GM19025 (cell line): ENCODE measurements around the gene ERC1.
"Not testable (repeated sequence)": the region's sequence is repeated elsewhere in the genome, so short reads cannot be mapped to it uniquely, and the experiment has no call there.

ENCODE experiments used
- ATAC-seq: cut with Tn5 transposase; IDR thresholded peaks from one replicate; pipeline ENCODE4 v1.9.1; 2021; ENCODE audit warnings: mild to moderate bottlenecking, low read depth, moderate library complexity; ENCODE audit not compliant: unreplicated experiment

Gene ERC1

DNA sequence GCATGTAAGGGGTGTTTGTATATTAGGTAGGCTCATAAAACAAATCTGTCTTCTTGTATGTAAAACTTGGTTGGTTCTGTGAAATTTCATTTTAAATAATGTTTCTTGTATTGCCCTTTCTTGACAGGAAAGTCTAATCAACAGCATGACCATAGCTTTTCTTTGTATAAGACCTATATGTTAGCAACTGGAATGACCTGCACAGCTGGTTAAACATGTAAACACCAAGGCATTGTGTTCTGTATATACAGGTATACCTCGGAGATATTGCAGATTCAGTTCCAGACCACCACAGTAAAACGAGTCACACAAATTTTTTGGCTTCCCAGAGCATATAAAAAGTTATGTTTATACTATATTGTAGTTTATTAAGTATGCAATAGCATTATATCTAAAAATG, 183.6 kb downstream of the ERC1 start:
- ATAC-seq: no peak

GRCh38 chr12:1176191-1176590, 185.2 kb downstream of the ERC1 start:
- ATAC-seq: no peak

- ATAC-seq: no peak
Observed at GRCh38 chr12:1179128-1179527, 188.1 kb downstream of the ERC1 start.

GRCh38 chr12:1182069-1182468, 191.0 kb downstream of the ERC1 start:
- no peak for ATAC-seq

DNA sequence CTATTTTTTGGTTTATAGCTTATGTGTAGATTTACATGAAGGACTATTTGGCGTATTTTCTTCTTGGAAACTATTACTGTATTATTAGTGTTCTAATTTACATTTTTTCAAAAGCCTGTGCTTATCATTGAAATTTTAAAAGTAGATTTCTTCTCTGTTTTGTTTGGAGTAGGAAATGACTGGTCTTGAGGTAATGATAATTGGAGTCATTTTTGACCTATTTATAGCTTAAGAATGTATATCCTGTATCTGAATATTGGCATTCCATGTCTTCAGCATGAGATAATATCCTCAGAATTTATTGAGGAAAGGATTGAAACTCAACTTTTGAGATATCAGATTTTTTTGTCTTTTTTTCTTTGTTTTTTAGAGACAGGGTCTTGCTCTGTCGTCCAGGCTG, 193.4 kb downstream of the ERC1 start:
- no peak for ATAC-seq

DNA sequence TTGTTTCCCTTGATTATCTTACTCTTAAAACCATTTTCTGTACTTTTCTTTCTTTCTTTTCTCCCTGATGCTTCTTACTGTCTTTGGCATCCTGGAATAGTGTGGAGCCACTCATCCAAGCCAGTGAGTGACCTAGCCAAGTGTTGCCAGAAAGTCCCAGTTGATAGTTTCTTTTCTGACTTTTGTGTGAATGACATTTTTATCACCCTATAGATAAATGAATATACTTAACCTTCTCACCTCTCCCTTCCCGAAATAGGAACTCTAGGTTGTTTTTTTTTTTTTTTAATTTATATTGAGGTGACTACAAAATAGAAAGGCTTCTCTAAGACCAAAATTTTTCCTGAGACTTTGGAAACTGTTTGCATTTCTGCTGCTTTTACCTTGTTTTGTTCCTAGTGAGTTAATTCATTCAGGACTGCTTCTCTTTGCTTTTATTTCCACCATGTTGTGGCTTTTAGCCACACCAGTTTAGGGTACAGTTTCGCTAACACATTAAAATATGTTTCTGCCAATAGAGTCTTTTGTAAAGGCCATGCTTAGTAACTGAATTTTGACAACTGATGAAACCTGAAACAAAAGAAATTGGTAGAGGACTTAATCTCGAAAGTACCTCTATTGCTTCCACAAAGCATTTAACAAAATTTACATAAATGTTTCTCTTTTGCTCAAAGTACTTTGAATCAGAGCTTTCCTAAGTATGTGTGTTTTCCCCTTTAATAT, 194.6 kb downstream of the ERC1 start:
- ATAC-seq: no peak

DNA sequence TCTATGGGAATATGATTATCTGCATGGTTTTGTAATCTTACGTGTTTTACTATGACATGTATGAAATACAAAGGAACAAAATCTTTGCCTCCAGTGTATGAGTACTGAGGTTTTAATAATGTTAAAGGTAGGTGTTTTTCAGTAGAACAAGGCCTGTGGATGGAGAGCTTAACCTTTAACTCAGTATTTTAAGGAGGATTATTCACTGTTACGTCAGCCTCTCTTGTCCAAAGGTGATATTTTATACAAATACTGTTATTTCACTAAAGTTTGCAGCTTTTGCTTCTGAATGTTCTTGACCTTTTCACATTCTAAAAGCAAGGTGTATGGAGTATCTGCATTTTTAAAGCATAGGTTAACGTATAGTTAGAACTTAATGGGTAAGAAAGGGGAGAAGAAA, 195.3 kb downstream of the ERC1 start:
- ATAC-seq: no peak

DNA sequence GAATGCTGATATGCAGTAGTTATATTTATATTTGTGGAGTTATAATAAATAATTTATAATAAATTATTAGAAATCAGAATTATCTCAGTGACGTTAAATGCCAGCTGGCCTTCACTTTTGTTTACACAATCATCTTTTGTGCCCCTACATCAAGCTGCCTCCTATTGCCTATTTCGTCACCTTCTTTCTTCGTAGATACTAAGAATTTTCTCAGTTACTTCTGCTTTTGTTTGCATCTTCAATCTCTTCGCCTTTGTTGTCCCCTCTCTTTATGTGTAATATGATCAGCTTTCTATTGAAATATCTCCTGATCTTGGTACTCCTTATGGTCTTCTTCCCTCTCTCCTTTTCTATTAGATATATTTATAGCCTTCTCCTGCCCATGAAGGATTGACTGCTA, 197.0 kb downstream of the ERC1 start:
- ATAC-seq: no peak

DNA sequence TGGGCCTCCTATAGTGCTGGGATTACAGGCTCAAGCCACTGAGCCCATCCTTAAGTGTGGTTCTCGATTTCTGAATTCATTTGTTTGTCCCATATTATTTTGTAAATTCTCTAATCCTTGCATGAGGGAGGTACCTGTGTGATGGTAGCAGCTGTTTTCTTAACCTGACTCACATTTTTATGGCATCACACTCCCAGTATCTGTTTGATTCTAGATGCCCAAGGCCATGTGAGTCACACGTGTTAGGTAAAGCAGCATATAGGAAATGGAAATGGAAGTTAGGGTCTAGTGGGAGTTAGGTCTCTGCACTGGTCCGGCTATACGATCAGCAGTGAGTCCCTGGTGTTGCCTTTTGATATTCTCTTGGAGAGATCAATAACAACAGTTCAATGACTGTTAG, 198.1 kb downstream of the ERC1 start:
- no peak for ATAC-seq

DNA sequence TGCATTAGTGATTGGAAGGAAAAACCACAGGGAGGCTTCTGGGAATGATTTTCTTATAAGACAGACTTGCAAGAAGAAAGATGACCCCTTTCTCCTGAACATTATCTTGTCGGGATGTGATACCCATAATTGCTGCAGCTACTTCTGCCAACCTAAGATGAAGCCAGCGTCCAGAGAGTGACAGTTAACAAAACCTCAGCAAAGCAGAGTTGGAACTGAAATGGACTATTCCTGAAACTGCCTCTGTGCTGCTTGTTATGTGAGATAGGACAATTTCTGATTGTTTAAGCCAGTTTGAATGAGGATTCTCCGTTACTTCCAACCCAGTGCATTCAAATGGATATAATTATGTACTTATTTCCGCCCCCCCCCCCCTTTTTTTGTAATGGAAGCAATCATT, 204.5 kb downstream of the ERC1 start:
- ATAC-seq: no peak

- no peak for ATAC-seq
Observed at GRCh38 chr12:1197264-1198018, 206.4 kb downstream of the ERC1 start.

DNA sequence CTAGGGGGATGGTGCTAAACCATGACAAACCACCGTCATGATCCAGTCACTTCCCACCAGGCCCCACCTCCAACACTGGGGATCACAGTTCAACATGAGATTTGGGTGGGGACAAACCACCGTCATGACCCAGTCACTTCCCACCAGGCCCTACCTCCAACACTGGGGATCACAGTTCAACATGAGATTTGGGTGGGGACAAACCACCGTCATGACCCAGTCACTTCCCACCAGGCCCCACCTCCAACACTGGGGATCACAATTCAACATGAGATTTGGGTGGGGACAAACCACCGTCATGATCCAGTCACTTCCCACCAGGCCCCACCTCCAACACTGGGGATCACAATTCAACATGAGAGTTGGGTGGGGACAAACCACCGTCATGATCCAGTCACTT, 207.8 kb downstream of the ERC1 start:
- not testable (repeated sequence) for ATAC-seq

DNA sequence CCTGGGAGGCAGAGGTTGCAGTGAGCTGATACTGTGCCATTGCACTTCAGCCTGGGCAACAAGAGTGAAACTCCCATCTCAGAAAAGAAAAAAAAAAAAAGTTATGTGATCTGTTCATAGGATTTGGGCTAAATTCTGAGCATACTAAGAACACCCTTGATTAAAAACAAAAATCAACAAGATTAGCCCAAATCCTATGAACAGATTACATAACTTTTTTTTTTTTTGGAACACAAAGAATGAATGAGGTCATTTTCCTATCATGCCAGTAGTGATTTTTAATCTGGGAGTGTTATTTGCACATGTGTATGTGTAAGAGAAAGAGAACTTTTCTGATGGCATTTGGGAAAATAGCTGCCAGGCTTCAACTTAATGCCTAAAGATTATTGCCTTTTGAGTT, 208.7 kb downstream of the ERC1 start:
- ATAC-seq: no peak

DNA sequence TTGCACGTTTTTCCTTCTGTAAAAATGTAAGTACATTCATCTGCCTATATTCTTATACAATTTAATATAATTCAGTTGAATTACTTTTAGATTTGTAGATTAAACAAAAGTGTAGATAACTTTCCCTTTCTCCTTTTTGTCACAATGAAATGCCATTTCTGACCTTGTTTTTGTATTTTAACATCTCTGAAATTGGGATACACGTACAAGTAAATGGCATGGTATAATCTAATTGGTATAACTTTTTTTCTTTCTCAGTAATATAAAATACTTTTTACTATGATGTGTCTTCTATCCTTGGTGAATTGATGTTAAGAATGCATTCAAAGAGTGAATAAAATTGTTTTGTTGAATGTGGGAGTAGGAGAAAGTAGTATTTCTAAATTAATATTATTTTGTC, 210.0 kb downstream of the ERC1 start:
- ATAC-seq: no peak

DNA sequence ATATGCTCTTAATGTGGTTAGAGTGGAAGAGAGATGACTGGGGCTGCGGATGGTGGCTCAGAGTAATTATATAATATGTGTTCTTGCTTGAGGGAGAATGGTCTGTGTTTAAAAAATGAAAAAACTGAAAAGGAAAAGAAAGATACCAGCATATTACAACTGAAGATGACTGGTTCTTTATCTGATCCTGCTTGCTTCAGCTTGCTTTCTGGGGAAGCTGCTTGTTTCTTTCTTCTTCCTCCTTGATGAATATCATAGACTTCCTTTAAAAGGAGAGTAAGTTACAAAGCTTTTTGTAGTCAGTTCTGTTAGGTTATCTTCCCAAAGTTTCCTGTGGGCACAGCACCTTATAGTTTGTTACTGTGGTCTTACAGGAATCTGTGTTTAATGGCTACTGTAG, 210.9 kb downstream of the ERC1 start:
- no peak for ATAC-seq

GRCh38 chr12:1203735-1204019, 212.7 kb downstream of the ERC1 start:
- no peak for ATAC-seq

GRCh38 chr12:1204581-1205121, 213.6 kb downstream of the ERC1 start:
- no peak for ATAC-seq

DNA sequence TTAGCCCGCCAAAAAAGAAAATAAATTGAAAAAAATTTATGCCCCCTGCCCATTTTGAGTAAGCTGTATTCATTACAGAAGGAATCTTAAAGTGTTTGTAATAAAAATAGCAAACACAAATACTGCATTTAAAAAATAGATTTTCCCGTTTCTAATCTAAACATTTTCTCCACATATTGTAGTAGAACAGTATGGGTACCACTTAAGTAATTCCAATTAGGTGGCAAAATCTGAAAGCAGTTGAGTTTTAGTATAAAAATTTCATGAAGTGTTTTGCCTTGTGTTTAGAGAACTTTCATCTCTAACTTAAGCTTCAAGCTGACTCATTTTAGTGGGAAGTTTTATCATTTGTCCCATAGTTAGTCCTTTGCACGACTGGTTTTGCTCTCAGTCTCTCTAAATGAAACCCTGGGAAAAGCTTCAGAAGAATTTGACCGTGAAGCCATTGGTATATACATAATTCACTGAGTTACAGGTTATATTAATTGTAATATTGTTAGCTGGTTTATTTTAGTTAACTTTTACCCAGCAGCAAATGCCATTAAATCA, 214.6 kb downstream of the ERC1 start:
- ATAC-seq: no peak

DNA sequence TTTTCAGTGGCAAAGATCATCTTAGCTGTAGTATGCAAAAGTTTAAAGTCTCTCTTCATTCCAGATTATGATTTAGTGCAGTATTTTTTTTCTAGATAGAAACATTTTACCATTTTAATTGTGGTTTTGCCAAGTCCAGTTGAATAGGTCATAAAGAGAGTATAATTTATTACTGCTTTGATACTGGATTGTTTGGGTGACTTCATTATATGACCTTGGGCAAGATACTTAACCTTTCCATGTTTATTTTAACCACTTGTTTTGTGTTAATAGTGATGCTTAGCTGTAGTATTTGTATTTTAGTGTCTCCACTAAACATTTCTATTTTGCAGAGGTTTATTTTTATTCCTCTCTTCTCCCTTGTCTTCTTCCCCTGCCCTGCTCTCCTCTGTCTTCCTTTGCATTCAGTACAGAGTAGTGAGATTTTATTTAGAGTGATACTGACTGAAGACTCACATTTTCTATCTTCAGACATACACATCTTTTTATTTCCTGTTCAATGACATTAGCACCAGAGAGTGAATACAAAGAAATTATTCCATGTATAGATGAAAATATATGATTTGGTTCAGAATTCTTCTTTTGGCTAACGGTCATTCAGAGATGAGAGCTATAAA, 215.2 kb downstream of the ERC1 start:
- ATAC-seq: no peak

GRCh38 chr12:1207276-1207675, 216.3 kb downstream of the ERC1 start:
- no peak for ATAC-seq

DNA sequence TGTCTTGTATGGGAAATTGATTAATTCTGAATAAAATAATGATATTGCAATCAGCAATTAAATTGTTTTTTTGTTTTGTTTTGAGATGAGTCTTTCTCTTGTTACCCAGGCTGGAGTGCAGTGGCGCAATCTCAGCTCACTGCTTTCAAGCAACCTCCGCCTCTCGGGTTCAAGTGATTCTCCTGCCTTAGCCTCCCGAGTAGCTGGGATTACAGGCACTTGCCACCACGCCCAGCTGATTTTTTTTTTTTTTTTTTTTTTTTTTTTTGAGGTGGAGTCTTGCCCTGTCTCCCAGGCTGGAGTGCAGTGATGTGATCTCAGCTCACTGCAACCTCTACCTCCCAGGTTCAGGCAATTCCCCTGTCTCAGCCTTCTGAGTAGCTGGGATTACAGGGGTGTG, 217.7 kb downstream of the ERC1 start:
- not testable (repeated sequence) for ATAC-seq
